HEK293 (cell line): ENCODE results near the gene FOXF2.

Source experiments
- BCL11A ChIP-seq: fragments of 450-650 bp; formaldehyde crosslinking; IDR thresholded peaks from 2 replicates; pipeline ENCODE4 v1.5.1; 2016; ENCODE audit warnings: low read depth, missing biosample characterization, missing genetic modification characterization
- SETDB1 ChIP-seq: IDR thresholded peaks from one replicate; pipeline ENCODE4 v1.6.1; 2017; ENCODE audit warnings: mild to moderate bottlenecking, low read length, moderate library complexity, mixed read lengths; ENCODE audit not compliant: insufficient read length
- TCF7L2 ChIP-seq: IDR thresholded peaks from 2 replicates; pipeline ENCODE4 v1.6.1; 2011; ENCODE audit warnings: low read depth, mild to moderate bottlenecking, inconsistent platforms, low read length, moderate library complexity, borderline replicate concordance
- ZBTB7A ChIP-seq: fragments of 450-650 bp; formaldehyde crosslinking; IDR thresholded peaks from 2 replicates; pipeline ENCODE4 v1.5.1; 2016; ENCODE audit warnings: low read depth, missing biosample characterization, missing genetic modification characterization
- ZFP41 ChIP-seq: fragments of 450-650 bp; formaldehyde crosslinking; IDR thresholded peaks from 2 replicates; pipeline ENCODE4 v1.5.1; 2016; ENCODE audit warnings: missing biosample characterization, missing genetic modification characterization, borderline replicate concordance
- ZNF202 ChIP-seq: fragments of 450-650 bp; formaldehyde crosslinking; IDR thresholded peaks from 2 replicates; pipeline ENCODE4 v1.5.1; 2016; ENCODE audit warnings: missing biosample characterization, missing genetic modification characterization, borderline replicate concordance
- ZNF24 ChIP-seq: fragments of 450-650 bp; formaldehyde crosslinking; IDR thresholded peaks from 2 replicates; pipeline ENCODE4 v1.5.1; 2016; ENCODE audit warnings: missing biosample characterization, missing genetic modification characterization
- ZNF571 ChIP-seq: fragments of 450-650 bp; formaldehyde crosslinking; IDR thresholded peaks from 2 replicates; pipeline ENCODE4 v1.5.0; 2017; ENCODE audit warnings: missing biosample characterization, missing genetic modification characterization
- ZNF677 ChIP-seq: fragments of 450-650 bp; IDR thresholded peaks from 2 replicates; pipeline ENCODE4 v1.5.0; 2018; ENCODE audit warnings: missing biosample characterization, mild to moderate bottlenecking, missing genetic modification characterization, moderate library complexity
- ZNF76 ChIP-seq: fragments of 450-650 bp; formaldehyde crosslinking; IDR thresholded peaks from 2 replicates; pipeline ENCODE4; 2016; ENCODE audit warnings: low read depth, missing biosample characterization, missing genetic modification characterization, borderline replicate concordance
- TF ChIP-seq, protein P1 (sequence below): fragments of 450-650 bp; formaldehyde crosslinking; IDR thresholded peaks from 2 replicates; pipeline ENCODE4 v1.5.1; 2016; ENCODE audit warnings: missing biosample characterization, missing genetic modification characterization
- TF ChIP-seq, protein P2 (sequence below): fragments of 450-650 bp; formaldehyde crosslinking; IDR thresholded peaks from 2 replicates; pipeline ENCODE4 v1.5.1; 2016; ENCODE audit warnings: missing biosample characterization, missing genetic modification characterization

DNA sequence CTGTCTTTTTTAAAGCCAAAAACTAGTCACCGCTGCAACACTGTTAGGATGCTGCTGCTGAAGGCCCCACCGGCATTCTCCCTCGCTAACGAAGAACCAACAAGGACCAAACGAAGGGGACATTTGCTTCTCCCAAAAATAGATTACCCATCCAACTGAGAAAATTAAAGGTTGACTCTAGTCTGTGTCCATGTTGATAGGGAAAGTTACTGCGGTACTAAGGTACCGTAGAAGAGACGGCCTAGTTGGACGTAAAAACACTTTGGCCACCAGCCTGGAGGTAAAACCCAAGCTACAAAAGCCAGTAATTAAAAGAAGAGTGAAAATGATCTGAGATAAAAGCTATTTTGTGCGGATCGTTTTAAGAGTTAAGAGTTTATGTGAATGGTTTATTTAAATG is 11.8 kb upstream of the FOXF2 start:
- no peak for TF ChIP-seq ZNF76
- TF ChIP-seq TCF7L2: no peak
- TF ChIP-seq, protein P1, sequence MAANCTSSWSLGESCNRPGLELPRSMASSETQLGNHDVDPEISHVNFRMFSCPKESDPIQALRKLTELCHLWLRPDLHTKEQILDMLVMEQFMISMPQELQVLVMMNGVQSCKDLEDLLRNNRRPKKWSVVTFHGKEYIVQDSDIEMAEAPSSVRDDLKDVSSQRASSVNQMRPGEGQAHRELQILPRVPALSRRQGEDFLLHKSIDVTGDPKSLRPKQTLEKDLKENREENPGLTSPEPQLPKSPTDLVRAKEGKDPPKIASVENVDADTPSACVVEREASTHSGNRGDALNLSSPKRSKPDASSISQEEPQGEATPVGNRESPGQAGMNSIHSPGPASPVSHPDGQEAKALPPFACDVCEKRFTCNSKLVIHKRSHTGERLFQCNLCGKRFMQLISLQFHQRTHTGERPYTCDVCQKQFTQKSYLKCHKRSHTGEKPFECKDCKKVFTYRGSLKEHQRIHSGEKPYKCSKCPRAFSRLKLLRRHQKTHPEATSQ (tag by site-specific recombination): no peak
- TF ChIP-seq BCL11A (tag by site-specific recombination): no peak
- TF ChIP-seq ZNF677: no peak
- no peak for TF ChIP-seq ZBTB7A (tag by site-specific recombination)
- TF ChIP-seq, protein P2, sequence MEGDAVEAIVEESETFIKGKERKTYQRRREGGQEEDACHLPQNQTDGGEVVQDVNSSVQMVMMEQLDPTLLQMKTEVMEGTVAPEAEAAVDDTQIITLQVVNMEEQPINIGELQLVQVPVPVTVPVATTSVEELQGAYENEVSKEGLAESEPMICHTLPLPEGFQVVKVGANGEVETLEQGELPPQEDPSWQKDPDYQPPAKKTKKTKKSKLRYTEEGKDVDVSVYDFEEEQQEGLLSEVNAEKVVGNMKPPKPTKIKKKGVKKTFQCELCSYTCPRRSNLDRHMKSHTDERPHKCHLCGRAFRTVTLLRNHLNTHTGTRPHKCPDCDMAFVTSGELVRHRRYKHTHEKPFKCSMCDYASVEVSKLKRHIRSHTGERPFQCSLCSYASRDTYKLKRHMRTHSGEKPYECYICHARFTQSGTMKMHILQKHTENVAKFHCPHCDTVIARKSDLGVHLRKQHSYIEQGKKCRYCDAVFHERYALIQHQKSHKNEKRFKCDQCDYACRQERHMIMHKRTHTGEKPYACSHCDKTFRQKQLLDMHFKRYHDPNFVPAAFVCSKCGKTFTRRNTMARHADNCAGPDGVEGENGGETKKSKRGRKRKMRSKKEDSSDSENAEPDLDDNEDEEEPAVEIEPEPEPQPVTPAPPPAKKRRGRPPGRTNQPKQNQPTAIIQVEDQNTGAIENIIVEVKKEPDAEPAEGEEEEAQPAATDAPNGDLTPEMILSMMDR (tag by site-specific recombination): no peak
- no peak for TF ChIP-seq ZNF202
- TF ChIP-seq ZNF571 (tag by site-specific recombination): no peak
- TF ChIP-seq ZFP41 (tag by site-specific recombination): no peak
- TF ChIP-seq ZNF24 (tag by site-specific recombination): no peak
- no peak for TF ChIP-seq SETDB1
